Activated B cell treated with CpG ODN at 0.5 μM for 24 hours (primary cell): ENCODE results near the gene CDKN2A. TPM values are rescaled to one million over a fixed set of nuclear protein-coding genes. Genes with fewer than 3 reads are reported as not detected.

Experiments used
- ATAC-seq: fragments of 200-7000 bp; cut with Tn5 transposase; one replicate; pipeline ENCODE4 v1.10.0; 2021; ENCODE audit warnings: low read depth, mild to moderate bottlenecking, moderate library complexity
- CTCF ChIA-PET: fragments of 350-600 bp; sonication (Branson Sonifier 250); formaldehyde crosslinking; loops from one replicate; lab custom pipeline; 2021; ENCODE audit warnings: antibody characterized with exemption; lab: Charles Lee
- POLR2A ChIA-PET: fragments of 350-600 bp; sonication (Branson Sonifier 250); formaldehyde crosslinking; loops from one replicate; lab custom pipeline; 2021; ENCODE audit warnings: antibody characterized with exemption; lab: Charles Lee
- DNase-seq: peaks from one replicate; pipeline ENCODE4 v3.0.0; 2022
- H3K27ac Mint-ChIP-seq: one replicate; pipeline ENCODE4 v1.8.0; 2020; ENCODE audit warnings: mixed read lengths
- H3K27me3 Mint-ChIP-seq: one replicate; pipeline ENCODE4 v1.8.0; 2021; ENCODE audit warnings: mixed read lengths
- H3K36me3 Mint-ChIP-seq: one replicate; pipeline ENCODE4 v1.8.0; 2021; ENCODE audit warnings: low read depth, mixed read lengths
- H3K4me1 Mint-ChIP-seq: one replicate; pipeline ENCODE4 v1.8.0; 2021; ENCODE audit warnings: mixed read lengths
- H3K4me3 Mint-ChIP-seq: one replicate; pipeline ENCODE4 v1.8.0; 2020; ENCODE audit warnings: mild to moderate bottlenecking, mixed read lengths
- H3K9me3 Mint-ChIP-seq: one replicate; pipeline ENCODE4 v1.8.0; 2020; ENCODE audit warnings: mixed read lengths
- intact Hi-C: fragments of 100-400 bp; cut with micrococcal nuclease; formaldehyde crosslinking; loops from one replicate; pipeline ENCODE4 v1.15.1; 2024
- total RNA-seq: library from RNA; stranded (reverse); gene quantifications from 2 replicates; pipeline ENCODE4 v1.2.3, GENCODE V29; 2022
- TF ChIP-seq, protein P1 (sequence below): fragments of 200-600 bp; IDR thresholded peaks from one replicate; pipeline ENCODE4 v1.8.0; 2022; ENCODE audit warnings: antibody characterized with exemption, mild to moderate bottlenecking

The CDKN2A gene
- total RNA-seq, 1 donor from 2014 or later, result 8.5 TPM

- peak overlapping the region; percentile 61 for H3K27ac Mint-ChIP-seq
- intact Hi-C loops, result loop anchor here (1.0 to 10.0 kb wide), 3 partner anchors 35 to 1855 kb away; partner anchors contain the start of gene ELAVL2
- ATAC-seq (no peak), DNase-seq (no peak)
- ChIA-PET CTCF (interaction anchor here (0.9 to 5.2 kb wide), 2 partner anchors 38 to 269 kb away, joined by 3 to 28 read pairs; partner anchors contain the start of gene CDKN2B), POLR2A (interaction anchor here (0.9 kb wide), 1 partner anchor 17 kb away, joined by 3 read pairs; no protein-coding TSS in a partner anchor)
- peaks cover 3% of the 10 kb centered on the region for H3K36me3 Mint-ChIP-seq
- no peak overlapping the region for H3K4me3 Mint-ChIP-seq
- TF ChIP-seq, protein P1, sequence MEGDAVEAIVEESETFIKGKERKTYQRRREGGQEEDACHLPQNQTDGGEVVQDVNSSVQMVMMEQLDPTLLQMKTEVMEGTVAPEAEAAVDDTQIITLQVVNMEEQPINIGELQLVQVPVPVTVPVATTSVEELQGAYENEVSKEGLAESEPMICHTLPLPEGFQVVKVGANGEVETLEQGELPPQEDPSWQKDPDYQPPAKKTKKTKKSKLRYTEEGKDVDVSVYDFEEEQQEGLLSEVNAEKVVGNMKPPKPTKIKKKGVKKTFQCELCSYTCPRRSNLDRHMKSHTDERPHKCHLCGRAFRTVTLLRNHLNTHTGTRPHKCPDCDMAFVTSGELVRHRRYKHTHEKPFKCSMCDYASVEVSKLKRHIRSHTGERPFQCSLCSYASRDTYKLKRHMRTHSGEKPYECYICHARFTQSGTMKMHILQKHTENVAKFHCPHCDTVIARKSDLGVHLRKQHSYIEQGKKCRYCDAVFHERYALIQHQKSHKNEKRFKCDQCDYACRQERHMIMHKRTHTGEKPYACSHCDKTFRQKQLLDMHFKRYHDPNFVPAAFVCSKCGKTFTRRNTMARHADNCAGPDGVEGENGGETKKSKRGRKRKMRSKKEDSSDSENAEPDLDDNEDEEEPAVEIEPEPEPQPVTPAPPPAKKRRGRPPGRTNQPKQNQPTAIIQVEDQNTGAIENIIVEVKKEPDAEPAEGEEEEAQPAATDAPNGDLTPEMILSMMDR, result no peak
- H3K4me1 Mint-ChIP-seq, result peaks cover 26% of the 10 kb centered on the region
- peaks cover 9% of the 10 kb centered on the region for H3K9me3 Mint-ChIP-seq
- H3K27me3 Mint-ChIP-seq, result peaks cover 71% of the 10 kb centered on the region
These were observed 24.0 kb downstream of the CDKN2A start for GRCh38 chr9:21969951-21970799.

DNA sequence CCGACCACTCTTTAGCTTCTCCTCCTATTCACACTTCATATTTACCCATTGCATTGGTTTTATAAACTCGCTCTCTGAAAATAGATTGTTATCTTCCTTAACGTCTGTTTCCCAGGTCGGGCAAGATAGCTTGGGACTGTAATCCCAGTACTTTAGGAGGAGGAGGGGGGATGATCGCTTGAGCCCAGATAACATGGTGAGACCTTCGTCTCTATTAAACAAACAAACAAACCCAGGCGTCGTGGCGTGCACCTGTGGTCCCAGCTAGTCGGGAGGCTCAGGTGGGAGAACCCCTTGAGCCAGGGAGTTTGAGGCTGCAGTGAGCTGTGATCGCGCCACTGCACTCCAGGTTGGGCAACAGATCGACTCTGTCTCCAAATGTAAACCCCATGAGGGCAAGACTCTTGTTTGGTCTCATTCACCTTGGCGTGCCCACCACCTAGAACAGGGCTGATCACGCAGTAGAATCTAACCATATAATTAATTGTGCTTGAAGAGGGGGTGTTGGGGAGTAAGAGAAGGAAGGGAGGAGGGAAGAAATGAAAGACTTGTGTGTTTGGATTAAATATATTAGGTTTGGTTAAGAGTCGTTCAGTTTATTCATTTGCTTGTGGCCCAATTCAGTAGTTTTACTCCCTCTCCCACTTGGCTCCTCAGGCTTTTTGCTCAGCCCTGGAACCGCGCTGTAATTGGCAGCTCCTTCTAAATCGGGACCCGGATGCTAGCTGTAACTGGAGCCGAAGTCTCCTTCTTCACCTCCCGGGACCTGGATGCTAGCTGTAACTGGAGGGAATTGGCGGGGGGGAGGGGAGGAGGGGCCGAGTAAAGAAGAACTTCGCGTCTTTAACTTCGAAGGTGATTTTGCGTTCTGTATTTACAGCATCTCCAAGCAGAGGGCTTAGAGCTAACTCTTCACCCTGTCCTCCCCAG, 24.9 kb downstream of the CDKN2A start:
- TF ChIP-seq, protein P1, result no peak
- H3K27ac Mint-ChIP-seq, result peak overlapping the region; percentile 21
- intact Hi-C loops, result loop anchor here (1.0 to 5.0 kb wide), 2 partner anchors 36 to 483 kb away; no protein-coding TSS in a partner anchor
- peaks cover 71% of the 10 kb centered on the region for H3K27me3 Mint-ChIP-seq
- H3K4me3 Mint-ChIP-seq, result no peak overlapping the region
- H3K9me3 Mint-ChIP-seq, result peaks cover 9% of the 10 kb centered on the region
- DNase-seq, result no peak
- H3K36me3 Mint-ChIP-seq, result peaks cover 3% of the 10 kb centered on the region
- POLR2A ChIA-PET, result interaction anchor here (0.7 to 0.9 kb wide), 2 partner anchors 18 to 38 kb away, joined by 3 read pairs; no protein-coding TSS in a partner anchor
- ATAC-seq, result no peak
- peaks cover 27% of the 10 kb centered on the region for H3K4me1 Mint-ChIP-seq
- CTCF ChIA-PET, result interaction anchor here (0.9 to 5.2 kb wide), 3 partner anchors 38 to 270 kb away, joined by 3 to 28 read pairs (median 4); partner anchors contain the start of gene CDKN2B

DNA sequence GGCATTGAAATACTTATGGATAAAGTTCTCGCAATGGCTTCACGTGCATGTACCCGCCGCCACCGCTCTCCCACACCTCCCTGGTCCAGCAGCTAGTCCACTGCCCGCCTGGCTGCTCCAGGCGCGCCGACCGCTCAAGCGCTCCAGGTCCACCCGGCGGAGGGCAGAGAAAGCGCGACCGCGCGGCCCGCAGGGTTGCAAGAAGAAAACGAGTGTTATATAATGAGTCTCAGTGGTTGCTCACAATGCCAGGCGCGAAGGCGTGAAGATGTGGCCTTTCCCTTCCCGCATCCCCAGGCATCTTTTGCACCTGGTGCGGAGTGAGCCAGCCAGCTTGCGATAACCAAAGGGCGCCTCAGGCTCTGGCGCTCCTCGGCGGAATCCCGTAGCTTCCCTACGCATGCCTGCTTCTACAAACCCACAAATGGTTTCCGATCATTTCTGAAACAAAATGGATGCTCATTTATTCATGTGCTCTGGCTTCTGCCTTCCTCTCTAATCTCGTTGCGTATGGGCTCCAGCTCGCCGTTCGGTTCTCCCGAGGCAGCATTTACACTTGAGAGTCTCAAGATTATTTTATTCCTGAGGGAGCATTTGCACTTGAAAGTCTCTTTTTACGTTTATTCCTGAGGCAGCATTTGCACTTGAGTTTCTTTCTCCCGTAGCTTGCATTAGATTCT, 25.7 kb downstream of the CDKN2A start:
- Mint-ChIP-seq H3K27me3 (peaks cover 73% of the 10 kb centered on the region), H3K36me3 (peaks cover 3% of the 10 kb centered on the region), H3K27ac (peak overlapping the region; percentile 21), H3K9me3 (peaks cover 9% of the 10 kb centered on the region), H3K4me1 (peaks cover 24% of the 10 kb centered on the region), H3K4me3 (peak overlapping the region; percentile 8)
- ChIA-PET POLR2A (interaction anchor here (0.6 kb wide), 1 partner anchor 166 kb away, joined by 7 read pairs; the partner anchor contains the start of gene MTAP), CTCF (interaction anchor here (1.2 to 5.2 kb wide), 4 partner anchors 13 to 205 kb away, joined by 3 to 28 read pairs (median 5); partner anchors contain the start of gene CDKN2B)
- DNase-seq, result no peak
- no peak for ATAC-seq
- intact Hi-C loops, result loop anchor here (1.0 to 5.0 kb wide), 2 partner anchors 37 to 484 kb away; no protein-coding TSS in a partner anchor
- TF ChIP-seq, protein P1, result no peak

DNA sequence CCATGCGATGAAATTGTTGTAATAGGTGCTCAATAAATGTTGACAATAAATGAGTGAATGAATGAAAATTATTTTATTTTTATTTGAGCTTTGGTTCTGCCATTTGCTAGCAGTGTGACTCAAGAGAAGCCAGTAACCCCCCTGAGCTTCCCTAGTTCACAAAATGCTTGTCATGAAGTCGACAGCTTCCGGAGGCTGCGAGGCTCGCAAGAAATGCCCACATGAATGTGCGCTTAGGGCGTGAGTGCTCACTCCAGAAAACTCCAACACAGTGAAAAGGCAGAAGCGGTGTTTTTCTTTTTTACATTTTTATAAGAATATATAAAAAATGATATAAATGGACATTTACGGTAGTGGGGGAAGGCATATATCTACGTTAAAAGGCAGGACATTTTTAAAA, 26.5 kb downstream of the CDKN2A start:
- H3K9me3 Mint-ChIP-seq, result peaks cover 10% of the 10 kb centered on the region
- peaks cover 77% of the 10 kb centered on the region for H3K27me3 Mint-ChIP-seq
- H3K36me3 Mint-ChIP-seq, result peaks cover 3% of the 10 kb centered on the region
- ATAC-seq, result no peak
- intact Hi-C loops, result loop anchor here (5.0 kb wide), 1 partner anchor 485 kb away; no protein-coding TSS in a partner anchor
- no peak overlapping the region for H3K4me3 Mint-ChIP-seq
- DNase-seq, result no peak
- ChIA-PET POLR2A (no interaction called here), CTCF (interaction anchor here (1.2 to 5.2 kb wide), 3 partner anchors 13 to 154 kb away, joined by 3 to 28 read pairs (median 6); partner anchors contain the start of gene CDKN2B)
- H3K4me1 Mint-ChIP-seq, result peaks cover 21% of the 10 kb centered on the region
- TF ChIP-seq, protein P1, result no peak
- H3K27ac Mint-ChIP-seq, result no peak overlapping the region
